Stimulated activated CD4-positive, alpha-beta T cell treated with anti-CD3 and anti-CD28 coated beads, Interleukin-4, amount 100 ng/mL, for 24 hours (primary cell): ENCODE results near the gene ADAMTS16.

Experiments used
- DNase-seq: peaks from one replicate; pipeline ENCODE4 v3.0.0-alpha.2; 2020

The ADAMTS16 gene

DNA sequence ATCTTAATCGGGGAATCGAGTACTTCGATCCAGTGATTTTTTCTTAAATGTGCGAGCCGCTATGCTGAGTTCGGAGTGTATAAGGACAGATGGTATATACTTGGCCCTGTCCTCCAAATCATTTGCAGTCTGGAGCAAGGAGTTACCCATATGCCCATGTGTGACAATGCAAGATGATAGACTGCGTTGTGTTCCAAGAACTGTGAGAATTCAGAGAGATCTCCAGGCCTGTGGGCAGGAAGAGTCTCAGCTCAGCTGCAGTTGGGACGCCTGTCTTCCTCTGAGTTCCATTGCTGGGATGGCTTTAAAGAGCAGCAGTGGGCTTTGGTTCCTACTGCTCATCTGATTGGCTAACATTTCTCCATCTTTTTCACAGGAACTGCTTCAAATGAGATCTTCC, 106.6 kb downstream of the ADAMTS16 start:
- no peak for DNase-seq

GRCh38 chr5:5250758-5251157, 110.6 kb downstream of the ADAMTS16 start:
- DNase-seq, result no peak

GRCh38 chr5:5252106-5252505, 112.0 kb downstream of the ADAMTS16 start:
- DNase-seq, result no peak

- DNase-seq, result no peak
Observed at GRCh38 chr5:5257353-5257752, 117.2 kb downstream of the ADAMTS16 start.

GRCh38 chr5:5258564-5258963, 118.4 kb downstream of the ADAMTS16 start:
- no peak for DNase-seq

DNA sequence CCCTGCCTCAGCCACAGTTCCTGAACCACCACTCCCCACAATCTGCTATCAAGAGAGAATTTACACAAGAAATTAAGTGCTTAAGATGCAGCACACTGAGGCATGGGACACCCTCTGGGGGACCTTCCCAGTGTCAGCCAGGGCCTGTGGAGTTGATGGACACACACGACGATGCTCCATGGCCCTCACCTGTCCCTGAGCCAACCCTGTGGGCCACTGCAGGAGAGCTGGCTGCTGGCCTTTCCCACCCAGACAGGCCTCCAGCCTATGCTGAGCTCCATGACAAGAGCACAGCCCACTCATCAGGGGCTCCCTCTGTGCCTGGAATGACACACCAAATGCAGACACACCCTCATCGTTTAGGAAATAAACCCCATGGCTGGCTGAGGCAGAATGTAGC, 124.6 kb downstream of the ADAMTS16 start:
- DNase-seq, result no peak

GRCh38 chr5:5266297-5266696, 126.2 kb downstream of the ADAMTS16 start:
- no peak for DNase-seq

DNA sequence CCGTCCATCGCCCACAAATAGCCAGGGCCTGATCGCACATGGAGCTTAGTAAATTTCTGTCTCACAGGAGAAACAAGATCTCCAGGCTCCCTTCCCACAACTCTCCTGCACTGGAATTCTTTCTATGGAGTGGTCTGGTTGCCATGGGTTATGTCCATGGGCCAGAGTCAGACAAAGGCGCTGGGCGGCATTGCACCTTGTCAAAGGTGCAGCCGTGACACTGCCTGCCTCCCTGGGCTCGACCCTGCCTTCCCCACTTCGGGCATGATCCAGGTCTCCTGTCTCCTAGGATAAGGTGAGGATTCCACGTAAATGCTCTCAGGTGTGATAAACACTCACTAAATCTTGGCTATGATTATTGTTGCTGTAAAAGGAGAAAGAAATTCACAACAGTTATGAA, 130.0 kb downstream of the ADAMTS16 start:
- no peak for DNase-seq

DNA sequence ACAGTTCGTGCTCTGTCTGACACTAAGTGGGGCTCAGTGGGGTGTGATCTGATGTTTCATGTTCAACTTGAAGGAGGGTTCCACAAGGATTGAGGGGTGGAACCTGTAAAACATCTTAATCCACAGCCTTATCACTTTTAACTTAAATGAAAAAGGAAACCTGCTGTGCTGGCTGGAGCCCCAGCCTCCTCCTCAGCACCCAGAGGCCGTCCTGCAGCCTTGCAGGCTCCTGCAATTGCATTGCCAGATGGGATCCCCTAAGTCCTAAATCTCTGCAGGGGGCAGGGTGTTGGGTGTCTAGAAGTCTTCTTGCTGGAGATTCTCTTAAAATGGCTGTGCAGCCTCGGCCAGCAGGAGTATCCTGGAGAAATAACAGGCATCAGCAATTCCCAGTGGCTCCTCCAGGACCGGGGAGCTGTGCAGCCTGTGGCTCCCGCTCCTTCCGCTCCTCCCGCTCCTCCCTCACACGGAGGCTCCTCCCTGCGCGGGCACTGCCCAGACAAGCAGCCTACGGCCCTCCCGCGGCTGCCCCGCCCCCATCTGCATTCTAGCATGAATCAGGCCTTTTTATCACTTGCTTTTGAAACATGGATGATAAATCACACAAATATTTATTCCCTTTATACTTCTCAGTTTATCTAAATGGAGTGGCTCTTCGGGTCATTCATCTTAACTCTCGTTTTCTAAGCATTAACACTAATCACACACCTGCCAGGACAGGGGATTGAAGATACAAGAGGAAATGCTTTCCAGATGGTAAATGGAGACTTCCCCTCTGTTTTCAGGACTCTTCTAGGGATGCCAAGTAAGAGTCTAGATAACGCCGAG, 131.0 kb downstream of the ADAMTS16 start:
- no peak for DNase-seq

GRCh38 chr5:5271786-5272321, 131.7 kb downstream of the ADAMTS16 start:
- DNase-seq, result no peak

DNA sequence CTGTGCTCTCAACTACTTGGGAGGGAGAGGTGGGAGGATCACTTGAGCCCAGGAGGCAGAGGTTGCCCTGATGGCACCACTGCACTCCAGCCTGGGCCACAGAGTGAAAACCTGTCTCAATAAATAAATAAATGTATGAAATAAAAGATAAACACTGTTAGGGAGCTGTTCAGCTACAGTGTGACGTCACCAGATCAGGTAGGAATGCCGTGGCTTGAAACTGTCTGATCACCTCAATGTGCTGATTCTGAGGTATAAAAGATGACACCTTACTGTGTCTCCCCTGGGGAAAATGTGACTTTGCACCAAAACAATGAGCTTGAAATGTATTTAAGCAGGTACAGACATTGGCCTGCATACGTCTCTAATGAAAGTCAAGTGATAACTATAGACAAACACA, 133.3 kb downstream of the ADAMTS16 start:
- DNase-seq, result no peak

- no peak for DNase-seq
Observed at GRCh38 chr5:5273976-5274375, 133.8 kb downstream of the ADAMTS16 start.

DNA sequence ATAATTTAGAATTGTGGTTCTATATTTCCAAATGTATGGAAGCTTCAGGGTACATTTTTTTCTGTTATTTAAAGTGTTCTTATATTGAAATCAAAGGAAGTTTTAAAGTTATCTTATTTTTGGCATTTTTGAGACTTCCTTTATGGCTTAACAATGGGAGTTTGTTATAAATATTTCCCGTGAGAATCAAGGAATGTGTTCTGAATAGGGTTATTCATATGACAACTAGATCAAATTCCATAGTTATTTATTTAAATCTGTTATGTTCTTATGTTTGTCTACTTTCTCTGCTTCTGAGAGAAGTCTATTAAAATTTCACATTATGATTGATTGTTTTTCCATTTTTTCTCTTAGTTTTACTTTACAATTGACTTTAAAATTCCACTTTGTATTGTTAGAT, 135.1 kb downstream of the ADAMTS16 start:
- no peak for DNase-seq

DNA sequence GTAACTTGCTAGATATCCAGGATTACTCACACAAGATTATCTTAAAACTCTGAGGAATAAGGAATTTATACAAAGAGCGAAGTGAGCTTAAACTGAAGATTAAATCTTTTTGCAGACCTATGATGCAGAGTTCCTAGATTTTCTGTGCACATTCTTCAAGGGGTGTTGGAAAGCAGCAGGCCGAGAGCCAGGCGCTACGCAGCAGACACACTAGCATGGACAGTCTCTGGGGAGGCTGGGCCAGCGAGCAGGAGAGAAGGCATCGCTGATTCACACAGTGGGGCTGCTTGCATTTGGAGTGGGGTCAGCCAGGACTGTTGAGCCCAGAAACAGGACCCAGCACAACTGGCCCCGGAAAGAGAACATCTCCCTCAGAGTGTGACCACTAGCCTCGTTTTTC, 136.3 kb downstream of the ADAMTS16 start:
- no peak for DNase-seq

DNA sequence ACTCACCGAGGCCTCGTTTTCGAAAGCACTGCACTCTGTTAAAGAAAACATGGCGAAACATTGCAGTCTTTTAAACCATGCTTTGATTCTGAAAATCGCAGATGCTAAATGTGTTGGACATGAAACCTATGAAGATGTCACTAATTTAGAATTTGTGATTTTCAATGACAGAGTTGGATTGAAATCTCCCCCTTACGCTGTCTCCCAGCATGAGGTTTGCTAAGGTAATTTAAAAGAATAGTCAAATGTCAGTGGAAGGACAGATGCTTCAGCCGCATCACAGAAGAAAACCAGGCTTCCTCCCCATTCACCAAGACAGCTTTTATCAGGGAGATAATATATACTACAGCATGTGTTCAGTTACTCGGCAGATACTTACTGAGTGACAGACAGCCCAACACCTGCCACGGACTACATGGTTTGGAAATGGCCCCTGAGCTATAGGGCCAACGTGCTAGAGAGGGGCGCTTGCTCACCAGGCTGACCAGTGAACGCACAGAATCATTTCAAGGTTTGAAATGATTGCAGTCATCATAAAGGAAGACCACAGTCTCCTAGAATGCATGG, 136.9 kb downstream of the ADAMTS16 start:
- DNase-seq, result no peak

DNA sequence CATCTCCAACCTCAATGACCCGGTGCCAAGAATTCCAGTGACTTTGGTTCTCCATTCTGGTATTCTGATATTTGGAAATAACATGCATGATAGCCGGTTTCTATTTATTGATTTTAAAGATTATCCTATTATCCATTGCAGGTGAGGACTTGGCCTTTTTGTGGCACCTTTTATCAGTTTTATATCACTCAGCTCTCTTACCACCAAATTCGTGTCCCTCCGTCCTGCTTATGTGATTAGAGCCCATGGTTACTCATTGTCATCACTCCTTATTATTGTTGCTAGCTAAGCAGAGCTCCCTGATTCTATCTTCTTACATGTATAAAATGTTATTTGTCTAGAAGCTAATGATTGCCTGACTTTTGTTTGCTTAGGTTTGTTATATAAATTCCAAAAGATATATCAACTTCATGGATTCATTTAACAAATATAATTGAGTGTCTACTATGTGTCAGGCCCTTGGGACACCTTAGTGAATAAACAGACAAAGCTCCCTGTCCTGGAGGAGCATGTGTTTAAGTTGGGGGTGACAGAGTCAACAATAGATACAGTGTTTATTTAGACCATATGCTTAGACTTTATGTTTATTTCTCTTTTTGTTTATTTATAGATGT, 138.2 kb downstream of the ADAMTS16 start:
- no peak for DNase-seq

DNA sequence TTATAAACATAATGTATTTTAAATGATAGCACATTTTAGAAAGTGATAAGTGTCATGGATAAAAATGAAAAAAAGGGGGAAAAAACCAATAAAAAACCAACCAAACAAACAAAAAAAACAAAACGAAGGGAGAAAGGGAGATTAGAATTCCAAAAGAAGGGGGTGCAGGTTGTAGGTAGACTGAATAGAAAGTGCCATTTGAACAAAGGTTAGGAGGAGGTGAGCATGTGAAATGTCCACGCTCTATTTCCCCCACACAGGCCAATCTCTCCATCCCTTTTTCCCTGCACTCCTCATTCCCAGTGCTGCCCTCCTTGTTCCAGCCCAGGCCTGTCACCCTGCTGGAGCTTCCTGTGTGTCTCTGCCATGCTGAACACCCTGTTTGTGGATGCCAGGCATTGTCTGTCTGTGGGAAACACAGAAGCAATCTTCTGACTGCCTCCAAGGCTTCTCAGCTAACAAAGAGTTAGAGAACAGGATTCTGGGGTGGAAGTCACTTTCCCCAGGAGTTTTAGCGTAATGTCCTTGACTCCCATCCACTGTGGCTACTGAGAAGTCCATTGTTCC, 138.8 kb downstream of the ADAMTS16 start:
- no peak for DNase-seq

GRCh38 chr5:5285906-5286305, 145.8 kb downstream of the ADAMTS16 start:
- no peak for DNase-seq

DNA sequence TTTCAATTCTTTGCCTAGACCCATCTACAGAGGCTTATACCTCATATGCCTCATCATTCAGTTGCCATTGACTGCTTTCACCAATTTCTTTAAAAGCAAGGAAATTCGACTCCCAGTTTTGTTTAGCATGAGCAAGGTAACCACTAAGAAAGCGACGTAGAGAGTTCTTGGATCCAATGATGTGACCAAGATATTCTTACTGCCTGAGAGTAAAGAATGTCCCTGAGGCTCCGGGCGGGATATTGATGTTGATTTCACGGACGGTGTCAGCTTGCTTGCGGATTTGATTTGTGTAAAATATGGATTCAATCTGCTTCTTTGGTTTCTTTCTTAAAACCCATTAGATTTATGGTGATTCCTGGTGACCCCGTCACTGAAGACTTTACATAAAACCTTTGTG, 147.3 kb downstream of the ADAMTS16 start:
- no peak for DNase-seq

- no peak for DNase-seq
Observed at GRCh38 chr5:5288201-5288600, 148.1 kb downstream of the ADAMTS16 start.

DNA sequence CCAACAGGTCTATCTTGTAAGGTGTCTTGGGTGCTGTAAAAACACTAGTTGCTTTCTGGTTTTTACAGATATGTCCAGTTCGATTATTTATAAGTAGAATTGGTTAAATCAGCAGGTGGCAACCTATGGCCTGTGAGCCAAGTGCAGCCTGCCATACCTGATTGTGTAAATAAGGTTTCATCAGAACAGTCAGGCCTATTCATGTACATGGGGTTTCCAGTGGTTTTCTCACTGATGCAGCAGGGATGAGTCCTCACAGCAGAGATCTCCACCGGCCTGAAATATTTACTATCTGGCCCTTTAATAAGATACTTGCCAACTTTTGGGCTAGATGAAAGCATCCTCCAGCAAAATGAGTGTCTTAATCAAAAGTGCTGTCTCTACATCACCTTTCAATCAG, 149.4 kb downstream of the ADAMTS16 start:
- DNase-seq, result no peak

- no peak for DNase-seq
Observed at GRCh38 chr5:5290674-5291334, 150.7 kb downstream of the ADAMTS16 start.

- DNase-seq, result no peak
Observed at GRCh38 chr5:5291357-5291756, 151.2 kb downstream of the ADAMTS16 start.
